ENCODE data around the gene EVA1C. TPM values are rescaled to one million over a fixed set of nuclear protein-coding genes. Genes with fewer than 3 reads are reported as not detected.
"Not testable (repeated sequence)": the region's sequence is repeated elsewhere in the genome, so short reads cannot be mapped to it uniquely, and the experiment has no call there.

The EVA1C gene
- total RNA-seq, 3 donors from 2014 or later = 13.7 to 27.8 (median 15.3) TPM

DNA sequence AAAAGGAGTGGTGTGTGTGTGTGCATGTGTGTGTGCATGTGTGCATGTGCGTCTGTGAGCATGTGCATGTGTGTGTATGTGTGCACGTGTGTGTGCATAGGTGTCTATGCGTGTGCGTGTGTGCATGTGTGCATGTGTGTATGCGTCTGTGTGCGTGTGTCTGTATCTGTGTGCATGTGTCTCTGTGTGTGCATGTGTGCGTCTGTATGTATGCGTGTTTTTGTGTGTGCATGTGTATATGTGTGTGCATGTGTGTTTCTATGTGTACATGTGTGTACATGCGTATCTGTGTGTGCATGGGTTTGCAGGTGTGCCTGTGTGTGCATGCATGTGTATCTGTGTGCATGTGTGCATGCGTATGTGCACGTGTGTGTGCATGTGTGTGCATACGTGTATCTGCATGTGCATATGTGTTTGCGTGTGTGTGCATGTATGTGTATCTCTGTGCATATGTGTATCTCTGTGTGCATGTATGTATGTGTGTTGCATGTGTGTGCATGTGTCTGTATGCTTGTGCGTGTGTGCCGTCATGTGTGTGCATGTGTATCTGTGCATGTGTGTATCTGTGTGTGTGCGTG lies 94.9 kb downstream of the EVA1C start:
- TF ChIP-seq, protein P1, sequence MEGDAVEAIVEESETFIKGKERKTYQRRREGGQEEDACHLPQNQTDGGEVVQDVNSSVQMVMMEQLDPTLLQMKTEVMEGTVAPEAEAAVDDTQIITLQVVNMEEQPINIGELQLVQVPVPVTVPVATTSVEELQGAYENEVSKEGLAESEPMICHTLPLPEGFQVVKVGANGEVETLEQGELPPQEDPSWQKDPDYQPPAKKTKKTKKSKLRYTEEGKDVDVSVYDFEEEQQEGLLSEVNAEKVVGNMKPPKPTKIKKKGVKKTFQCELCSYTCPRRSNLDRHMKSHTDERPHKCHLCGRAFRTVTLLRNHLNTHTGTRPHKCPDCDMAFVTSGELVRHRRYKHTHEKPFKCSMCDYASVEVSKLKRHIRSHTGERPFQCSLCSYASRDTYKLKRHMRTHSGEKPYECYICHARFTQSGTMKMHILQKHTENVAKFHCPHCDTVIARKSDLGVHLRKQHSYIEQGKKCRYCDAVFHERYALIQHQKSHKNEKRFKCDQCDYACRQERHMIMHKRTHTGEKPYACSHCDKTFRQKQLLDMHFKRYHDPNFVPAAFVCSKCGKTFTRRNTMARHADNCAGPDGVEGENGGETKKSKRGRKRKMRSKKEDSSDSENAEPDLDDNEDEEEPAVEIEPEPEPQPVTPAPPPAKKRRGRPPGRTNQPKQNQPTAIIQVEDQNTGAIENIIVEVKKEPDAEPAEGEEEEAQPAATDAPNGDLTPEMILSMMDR (IDR thresholded peaks at IDR 0.05) = no peak
- intact Hi-C loops (cut with DNase I, micrococcal nuclease) = no loop called here
- H3K4me1 ChIP-seq (ENCODE audit: low read depth) = no peaks in the 10 kb centered on the region
- ATAC-seq = no peak
- H3K9me3 ChIP-seq = no peaks in the 10 kb centered on the region
- no peak for DNase-seq
- no peaks in the 10 kb centered on the region for H3K36me3 ChIP-seq (ENCODE audit: low read depth)
- H3K4me3 ChIP-seq = no peak overlapping the region

DNA sequence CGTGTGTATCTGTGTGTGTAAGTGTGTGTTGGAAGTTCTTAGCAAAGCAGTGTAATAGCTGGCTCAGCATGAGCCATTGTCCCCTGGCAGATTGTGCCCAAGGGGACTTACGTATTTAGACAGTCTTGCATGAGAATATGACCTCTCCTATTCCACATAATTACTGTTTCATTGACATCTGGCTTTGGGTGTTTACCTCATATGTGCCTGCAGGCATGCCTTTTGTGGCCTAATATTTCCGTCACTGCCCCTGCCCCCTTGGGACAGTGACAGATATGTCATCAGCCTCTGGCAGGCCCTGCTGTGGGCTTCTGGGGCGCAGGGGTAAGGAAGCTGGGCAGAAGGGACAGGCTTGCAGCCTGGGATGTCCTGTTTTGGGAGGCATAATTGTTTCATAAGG lies 95.5 kb downstream of the EVA1C start:
- not testable (repeated sequence) for H3K36me3 ChIP-seq (ENCODE audit: low read depth)

DNA sequence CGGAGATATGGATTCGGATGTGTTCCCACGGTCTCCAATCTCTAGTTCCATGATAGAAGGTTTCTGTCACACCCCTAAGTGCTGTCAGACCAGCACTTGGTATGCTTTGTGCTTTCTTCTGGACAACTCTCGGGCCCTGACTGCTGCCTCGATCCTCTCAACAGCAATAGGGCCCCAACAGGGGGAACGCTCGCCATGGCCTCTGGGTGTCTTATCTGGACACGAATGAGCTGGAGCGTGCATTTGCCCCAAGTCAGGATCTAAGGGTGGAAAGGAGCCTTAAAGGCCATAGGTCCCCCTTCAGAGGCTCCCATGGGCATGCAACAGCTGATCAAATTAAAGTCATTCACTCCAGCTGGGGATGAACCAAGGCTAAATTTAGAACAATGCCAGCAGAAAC lies 96.1 kb downstream of the EVA1C start:
- H3K36me3 ChIP-seq (ENCODE audit: low read depth) = no peaks in the 10 kb centered on the region

More for the DNA sequence above, 95.5 kb downstream of the EVA1C start:
- H3K4me3 ChIP-seq; DNase-seq; ATAC-seq; H3K9me3 ChIP-seq; intact Hi-C loops (cut with DNase I, micrococcal nuclease); H3K4me1 ChIP-seq (ENCODE audit: low read depth): not testable (repeated sequence)

DNA sequence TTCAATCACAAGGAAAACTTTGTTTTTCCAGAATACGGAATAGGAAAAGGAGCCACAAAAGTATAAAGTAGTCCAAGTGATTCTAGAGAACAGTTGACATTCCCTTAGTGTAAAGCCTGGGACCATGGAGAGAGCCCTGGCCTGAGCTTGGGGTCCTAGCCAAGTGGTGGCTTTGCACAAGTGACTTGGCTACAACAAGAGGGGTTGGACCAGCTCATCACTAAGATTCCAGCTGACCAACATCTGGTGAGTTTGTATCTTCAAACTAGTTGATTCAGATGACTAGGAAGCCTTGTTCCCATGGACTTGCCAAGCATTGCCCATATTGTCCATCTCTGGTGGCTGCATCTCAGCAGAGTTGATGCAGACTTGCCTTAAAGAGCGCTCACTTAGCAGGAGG lies 96.5 kb downstream of the EVA1C start:
- H3K4me3 ChIP-seq; DNase-seq; H3K4me1 ChIP-seq (ENCODE audit: low read depth); intact Hi-C loops (cut with DNase I, micrococcal nuclease); H3K9me3 ChIP-seq; H3K36me3 ChIP-seq (ENCODE audit: low read depth); ATAC-seq: not testable (repeated sequence)

More for the DNA sequence above, 96.1 kb downstream of the EVA1C start:
- Histone ChIP-seq H3K9me3 (no peaks in the 10 kb centered on the region), H3K4me3 (no peak overlapping the region), H3K4me1 (ENCODE audit: low read depth) (no peaks in the 10 kb centered on the region)
- no peak for DNase-seq
- TF ChIP-seq, protein P1 (IDR thresholded peaks at IDR 0.05) = no peak
- ATAC-seq = no peak
- intact Hi-C loops (cut with DNase I, micrococcal nuclease) = no loop called here

DNA sequence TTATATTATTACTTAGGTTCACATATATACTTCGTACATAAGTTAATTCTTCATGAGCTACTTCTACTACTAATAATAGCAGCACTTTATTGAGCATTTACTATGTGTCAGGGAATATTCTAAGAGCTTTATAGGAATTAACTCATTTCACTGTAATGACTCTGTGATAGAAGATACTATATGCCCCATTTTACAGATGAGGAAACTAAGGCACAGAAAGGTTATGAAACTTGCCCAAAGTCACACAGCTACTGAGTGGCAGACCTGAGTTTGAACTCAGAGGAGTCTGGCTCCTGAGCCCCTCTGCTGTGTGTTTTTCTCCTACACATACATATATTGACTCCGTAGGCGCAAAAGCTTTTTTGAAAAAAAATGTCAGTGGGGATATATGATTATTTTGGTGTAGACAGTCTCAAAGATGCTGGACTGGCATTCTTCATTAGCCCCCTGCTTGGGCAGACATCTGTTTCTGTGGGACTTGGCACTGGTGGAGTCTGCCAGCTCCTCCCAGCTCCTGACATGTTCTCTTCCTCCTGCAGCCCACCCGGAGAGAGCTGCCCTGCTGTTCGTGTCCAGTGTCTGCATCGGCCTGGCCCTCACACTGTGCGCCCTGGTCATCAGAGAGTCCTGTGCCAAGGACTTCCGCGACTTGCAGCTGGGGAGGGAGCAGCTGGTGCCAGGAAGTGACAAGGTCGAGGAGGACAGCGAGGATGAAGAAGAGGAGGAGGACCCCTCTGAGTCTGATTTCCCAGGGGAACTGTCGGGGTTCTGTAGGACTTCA lies 102.0 kb downstream of the EVA1C start:
- Histone ChIP-seq H3K4me1 (ENCODE audit: low read depth) (no peaks in the 10 kb centered on the region), H3K4me3 (no peak overlapping the region), H3K36me3 (ENCODE audit: low read depth) (no peaks in the 10 kb centered on the region), H3K9me3 (no peaks in the 10 kb centered on the region)
- DNase-seq = no peak
- TF ChIP-seq, protein P1 (IDR thresholded peaks at IDR 0.05) = no peak
- ATAC-seq = no peak
- intact Hi-C loops (cut with DNase I, micrococcal nuclease) = no loop called here

DNA sequence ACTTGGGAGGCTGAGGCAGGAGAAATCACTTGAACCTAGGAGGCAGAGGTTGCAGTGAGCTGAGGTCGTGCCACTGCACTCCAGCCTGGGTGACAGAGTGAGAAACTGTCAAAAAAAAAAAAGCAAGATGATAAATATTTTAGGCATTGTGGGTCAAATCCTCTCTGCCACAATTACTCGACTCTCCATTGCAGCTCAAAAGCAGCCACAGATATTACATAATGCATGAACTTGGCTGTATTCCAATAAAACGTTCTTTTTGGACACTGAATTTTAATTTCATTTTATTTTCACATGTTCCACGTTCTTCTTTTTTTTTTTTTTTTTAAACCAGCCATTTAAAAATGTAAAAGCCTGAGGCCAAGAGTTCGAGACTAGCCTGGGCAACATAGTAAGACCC lies 103.4 kb downstream of the EVA1C start:
- intact Hi-C loops (cut with DNase I, micrococcal nuclease) = no loop called here
- no peaks in the 10 kb centered on the region for H3K36me3 ChIP-seq (ENCODE audit: low read depth)
- no peaks in the 10 kb centered on the region for H3K9me3 ChIP-seq
- TF ChIP-seq, protein P1 (IDR thresholded peaks at IDR 0.05) = no peak
- no peak overlapping the region for H3K4me3 ChIP-seq
- no peaks in the 10 kb centered on the region for H3K4me1 ChIP-seq (ENCODE audit: low read depth)
- no peak for ATAC-seq
- no peak for DNase-seq

All from mucosa of descending colon (tissue), 3 donors.